GM19397 (cell line): ENCODE results near the gene RPS17.
A peak's percentile ranks its signal among the peaks of the same experiment; 100 is the strongest.
"Not testable (repeated sequence)": the region's sequence is repeated elsewhere in the genome, so short reads cannot be mapped to it uniquely, and the experiment has no call there.

ENCODE experiments used
- ATAC-seq: cut with Tn5 transposase; IDR thresholded peaks from one replicate; pipeline ENCODE4 v1.9.1; 2021; ENCODE audit warnings: mild to moderate bottlenecking, moderate library complexity; ENCODE audit not compliant: unreplicated experiment

RPS17 gene

DNA sequence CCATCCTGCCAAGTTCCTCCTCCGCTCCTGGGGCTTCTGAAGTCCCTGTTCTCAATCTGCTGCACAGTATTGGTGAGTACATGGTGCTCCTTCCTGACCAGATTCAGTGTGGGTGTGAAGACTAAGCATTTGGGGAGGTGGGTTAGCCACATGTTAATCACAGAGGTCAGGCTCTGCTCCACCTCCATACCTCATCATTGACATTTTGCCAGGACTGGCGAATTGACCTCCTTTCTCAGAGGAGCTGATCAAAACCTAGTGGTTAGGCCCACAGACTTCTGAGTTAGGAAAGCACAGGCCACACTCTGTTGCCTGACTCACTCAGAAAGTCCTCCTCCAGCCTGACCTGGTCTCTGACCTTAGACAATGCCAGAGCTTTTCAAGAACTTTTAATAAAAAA, 8.4 kb upstream of the RPS17 start:
- no peak for ATAC-seq

DNA sequence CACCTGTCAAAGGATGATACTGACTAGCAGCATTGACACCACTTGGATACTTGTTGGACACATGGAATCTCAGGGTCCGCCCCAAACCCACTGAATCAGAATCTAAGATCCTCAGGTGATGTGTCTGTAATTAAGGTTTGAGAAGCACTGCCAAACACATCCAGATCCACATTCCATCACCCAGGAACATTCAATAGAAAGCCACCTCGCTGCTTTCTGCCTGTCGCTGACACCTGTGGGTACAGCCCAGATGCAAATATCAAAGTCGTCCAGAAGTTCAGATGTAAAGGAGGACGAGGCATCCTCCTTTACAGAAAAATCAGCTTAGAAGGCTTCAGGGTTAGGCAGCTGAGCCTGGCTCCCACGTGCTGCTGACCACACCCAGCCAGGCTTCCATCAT, 5.2 kb upstream of the RPS17 start:
- no peak for ATAC-seq

DNA sequence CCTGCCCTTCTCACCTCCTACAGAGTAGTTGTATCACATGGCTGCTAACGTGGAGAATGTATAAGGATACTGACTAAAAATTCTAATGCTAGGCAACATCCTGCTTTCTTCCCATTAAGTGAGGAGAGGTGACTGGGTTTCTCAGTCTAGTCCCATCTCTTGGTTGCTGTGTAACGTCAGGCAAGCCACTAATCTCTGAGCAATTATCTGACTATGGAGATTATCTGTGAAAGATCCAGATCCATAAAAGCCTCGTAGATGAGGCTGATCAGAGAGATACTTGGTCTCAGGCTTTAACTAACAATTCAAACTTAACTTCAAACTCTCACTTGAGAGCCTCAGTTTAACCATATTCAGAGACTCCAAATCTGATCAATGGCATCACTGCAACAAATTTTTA, 4.7 kb upstream of the RPS17 start:
- ATAC-seq: no peak

DNA sequence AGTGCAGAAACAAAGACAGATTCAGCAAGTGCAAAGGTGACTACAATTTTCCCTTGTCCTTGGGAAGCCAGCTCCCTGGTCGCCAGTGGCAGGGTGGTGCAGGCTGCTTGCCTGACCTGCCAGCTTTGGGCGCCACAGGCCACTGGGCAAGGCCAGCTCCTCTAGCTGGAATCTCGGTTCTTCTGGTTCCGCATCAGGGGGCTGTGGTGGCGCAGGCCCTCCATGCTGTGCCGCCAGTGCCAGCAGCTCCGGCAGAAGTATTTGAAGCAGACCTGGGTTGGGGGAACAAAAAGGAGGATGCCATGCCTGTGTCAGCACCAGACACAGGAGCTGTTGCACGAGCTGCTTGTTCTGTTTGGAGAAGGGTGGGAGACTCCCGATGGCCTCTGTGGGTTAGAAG, 4.2 kb upstream of the RPS17 start:
- no peak for ATAC-seq

DNA sequence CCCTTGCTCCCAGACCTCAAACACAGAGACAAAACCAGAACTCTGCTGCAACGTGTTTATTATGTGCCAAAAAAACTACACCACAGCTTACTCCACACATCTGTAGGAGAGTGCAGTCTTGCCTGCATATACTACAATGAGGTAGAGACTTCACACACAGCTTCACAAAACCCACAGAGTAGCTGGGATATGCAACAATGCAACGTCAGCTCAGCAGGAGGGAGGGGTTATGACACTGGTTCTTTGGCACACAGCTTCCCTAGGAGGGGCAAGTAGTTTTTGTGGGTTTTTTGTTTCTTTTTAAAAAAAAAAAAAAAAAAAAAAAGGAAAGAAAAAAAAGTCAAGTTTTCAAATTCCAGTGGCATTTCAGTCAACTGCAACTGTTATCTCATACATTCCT, 2.9 kb upstream of the RPS17 start:
- ATAC-seq: no peak

DNA sequence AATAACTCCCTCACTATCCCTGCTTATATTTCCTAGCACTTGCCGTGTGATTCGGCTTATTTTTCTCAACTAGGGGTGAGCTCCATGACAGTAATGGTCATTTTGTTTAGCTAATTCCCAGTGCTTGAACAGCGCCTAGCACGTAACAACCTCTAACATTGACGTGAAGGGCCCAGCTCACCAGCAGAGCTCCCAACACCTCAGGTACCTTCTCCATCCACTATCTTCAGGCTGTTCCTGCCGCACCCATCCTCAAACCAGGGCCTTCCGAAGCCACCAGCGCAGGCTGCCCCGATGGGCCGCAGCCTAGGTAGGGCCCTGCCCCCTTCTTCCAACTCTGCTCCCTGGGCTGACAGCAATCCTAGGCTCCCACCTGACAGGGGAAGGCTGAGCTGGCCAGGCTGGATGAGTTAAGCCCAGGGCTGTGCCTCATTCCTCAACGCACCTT, 751 bp upstream of the RPS17 start:
- no peak for ATAC-seq

DNA sequence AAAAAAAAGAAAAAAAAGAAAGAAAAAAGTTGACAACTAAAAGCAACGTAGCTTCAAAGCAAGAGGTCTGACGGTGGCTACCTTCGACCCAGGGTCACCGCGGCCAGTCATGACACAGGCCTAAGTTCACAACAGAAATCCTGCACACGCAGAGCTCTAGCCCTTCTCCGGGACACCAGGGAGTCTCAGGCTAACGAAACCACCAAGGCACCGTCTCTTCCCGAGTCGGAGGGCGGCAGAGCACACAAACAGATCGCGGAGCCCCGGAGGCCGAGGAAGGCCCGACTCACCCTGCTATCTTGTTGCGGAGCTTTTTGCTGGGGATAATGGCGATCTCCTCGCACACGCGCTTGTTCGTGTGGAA, 584 bp downstream of the RPS17 start:
- no peak for ATAC-seq

DNA sequence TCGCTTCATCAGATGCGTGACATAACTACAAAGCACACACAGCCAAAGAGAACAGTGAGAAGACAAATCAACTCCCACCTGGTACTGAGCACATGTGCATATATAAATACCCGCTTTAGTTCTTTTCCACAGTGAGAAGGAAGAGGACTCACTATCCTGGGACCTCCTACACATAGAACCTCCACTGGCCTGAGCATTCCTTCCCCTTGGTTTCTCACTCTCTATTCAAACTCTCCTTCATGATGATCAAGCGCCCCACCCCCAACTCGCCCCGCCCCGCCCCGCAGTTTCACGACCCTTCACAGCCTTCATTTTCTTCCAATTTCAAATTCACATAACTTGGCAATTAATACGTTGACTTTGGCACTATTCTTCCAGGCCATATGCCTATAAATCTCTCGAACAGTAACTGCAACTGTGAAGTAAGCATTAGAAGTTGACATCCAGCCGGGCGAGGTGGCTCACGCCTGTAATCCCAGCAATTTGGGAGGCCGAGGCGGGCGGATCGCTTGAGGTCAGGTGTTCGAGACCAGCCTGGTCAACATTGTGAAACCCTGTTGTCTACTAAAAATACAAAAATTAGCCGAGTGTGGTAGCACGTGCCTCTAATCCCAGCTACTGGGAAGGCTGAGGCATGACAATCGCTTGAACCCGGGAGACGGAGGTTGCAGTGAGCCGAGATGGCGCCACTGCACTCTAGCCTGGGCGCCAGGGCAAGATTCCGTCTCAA, 1.1 kb downstream of the RPS17 start:
- no peak for ATAC-seq

DNA sequence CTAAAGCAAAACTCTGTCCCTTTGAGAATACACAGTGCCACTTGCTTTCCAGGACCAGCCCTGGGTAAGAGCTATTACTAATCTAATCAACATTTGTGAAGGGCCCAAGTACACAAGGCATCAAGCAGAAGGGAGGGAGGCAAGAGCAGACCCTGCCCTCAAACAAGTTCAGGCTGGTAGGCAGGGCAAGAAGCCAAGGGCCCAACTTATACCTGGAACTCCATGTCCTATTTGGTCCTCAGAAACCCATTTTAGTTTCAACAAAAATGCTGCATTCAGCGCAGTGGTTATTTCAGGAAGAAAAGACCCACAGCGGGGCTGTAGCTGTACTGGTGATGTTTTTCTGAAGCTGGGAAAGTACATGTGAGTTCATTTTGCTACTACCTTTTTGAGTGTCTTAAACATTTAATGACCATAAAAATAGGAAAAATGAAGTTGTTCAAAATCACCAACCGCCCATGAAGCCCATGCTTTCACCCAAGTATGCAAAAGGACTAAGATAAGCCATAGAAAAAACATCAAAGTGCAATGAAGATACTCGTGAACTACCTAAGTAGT, 2.8 kb downstream of the RPS17 start:
- no peak for ATAC-seq

DNA sequence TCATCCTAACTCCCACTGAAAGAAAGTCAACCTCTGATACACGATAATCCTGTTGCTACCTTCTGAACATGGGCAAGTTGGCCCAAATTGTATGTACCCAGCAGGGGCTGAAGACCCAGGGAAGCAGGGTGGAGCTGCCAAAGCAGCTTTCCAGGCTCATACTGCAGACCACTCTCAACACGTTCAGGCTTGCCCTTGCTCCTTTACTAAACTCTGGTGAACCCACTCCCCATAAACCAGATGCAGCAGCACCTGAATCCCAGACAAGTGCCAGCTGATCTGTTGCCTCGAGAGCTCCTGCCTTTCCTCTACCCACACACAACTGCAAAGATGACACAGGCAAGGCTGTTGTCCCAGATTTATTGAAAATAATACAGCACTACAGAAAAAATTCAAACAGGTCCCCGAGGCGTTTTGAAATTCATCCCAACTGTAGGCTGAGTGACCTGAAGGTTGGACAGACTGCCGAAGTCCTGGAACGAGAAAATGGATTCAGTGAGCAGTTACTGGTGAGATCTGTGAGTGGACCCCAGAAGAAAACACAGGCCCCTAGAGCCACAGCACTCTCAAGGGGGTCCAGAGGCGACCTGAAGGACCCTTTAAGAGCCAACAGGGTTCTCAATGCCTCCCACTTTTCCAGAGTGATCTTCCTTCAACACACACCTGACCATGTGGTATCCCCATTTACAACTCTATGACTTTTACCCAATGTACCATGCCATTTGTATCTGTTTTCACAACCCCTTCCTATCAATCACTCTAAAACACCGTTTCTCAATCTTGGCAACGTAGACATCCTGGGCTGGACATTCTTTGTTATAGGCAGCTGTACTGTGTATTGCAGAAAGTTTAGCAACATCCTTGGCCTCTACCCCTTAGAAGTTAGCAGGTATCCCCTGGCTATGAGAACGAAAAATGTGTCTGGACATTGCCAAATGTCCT, 3.6 kb downstream of the RPS17 start:
- ATAC-seq: no peak

DNA sequence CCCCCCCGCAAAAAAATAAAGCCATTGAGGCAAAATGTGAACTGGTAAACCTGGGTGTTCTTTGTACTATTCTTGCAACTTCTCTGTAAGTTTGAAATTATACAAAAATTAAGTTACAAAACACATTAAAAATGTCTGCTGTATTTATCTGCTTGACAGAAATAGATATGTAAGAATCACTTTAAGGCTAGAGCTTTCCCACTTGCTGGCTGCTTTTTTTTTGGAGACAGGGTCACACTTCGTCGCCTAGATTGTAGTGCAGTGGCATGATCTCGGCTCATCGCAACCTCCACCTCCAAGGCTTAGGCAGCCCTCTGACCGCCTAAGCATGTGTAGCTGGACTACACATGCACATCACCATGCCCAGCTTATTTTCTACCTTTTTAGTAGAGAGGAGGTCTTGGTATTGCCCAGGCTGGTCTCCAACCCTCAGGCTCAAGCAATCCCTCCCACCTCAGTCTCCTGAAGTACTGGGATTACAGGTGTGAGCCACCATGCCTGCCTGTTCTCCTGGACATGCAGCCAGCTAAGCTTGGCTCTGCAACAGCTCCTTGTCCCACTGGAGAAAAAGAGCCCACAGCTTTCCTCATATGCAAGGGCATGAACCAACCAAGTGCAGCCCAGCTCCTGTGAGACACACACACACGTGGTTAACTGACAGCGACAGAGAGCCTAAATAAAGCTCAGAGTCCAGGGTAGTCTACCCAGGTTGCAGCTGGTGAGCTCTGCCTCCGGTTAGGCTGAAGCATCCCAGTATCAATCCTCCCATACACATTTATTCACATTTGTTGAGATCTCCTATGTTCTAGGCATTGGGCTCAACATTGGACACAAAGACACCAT, 4.5 kb downstream of the RPS17 start:
- ATAC-seq: no peak

DNA sequence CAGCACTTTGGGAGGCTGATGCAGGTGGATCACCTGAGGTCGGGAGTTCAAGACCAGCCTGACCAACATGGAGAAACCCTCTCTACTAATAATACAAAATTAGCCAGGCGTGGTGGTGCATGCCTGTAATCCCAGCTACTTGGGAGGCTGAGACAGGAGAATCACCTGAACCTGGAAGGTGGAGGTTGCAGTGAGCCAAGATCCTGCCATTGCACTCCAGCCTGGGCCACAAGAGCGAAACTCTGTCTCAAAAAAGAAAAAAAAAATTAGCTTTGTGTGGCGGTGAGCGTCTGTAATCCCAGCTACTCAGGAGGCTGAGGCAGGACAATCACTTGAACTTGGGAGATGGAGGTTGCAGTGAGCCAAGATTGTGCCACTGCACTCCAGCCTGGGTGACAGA, 5.1 kb downstream of the RPS17 start:
- ATAC-seq: not testable (repeated sequence)

DNA sequence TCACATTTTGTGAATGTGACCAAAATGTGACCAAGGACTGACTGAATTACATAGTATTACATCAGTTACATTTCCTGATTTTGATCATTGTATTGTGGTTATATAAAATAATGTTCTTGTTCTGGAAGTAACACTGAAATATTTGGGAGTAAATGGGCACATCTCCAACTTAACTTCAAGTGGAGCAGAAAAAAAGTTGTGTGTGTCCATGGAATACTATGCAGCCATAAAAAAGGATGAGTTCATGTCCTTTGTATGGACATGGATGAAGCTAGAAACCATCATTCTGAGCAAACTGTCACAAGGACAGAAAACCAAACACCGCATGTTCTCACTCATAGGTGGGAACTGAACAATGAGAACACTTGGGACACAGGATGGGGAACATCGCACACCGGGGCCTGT, 5.8 kb downstream of the RPS17 start:
- not testable (repeated sequence) for ATAC-seq

DNA sequence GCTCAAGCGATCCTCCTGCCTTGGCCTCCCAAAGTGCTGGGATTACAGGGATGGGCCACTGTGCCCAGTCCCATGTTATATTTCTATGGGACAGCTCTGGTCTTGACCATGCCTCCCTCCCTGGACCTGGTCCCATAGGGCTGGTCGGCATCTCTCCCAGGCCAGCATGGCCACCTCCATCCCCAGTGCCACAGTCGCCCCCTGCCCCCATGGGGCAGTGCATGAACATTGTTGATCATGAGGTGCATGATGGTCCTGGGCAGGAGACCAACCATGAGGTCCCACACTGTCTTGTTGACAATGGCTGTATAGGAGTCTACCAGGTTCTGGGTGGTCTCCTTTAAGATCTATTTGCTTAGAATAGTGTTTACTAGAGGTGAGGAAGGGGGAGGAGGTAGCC, 6.5 kb downstream of the RPS17 start:
- ATAC-seq: no peak

DNA sequence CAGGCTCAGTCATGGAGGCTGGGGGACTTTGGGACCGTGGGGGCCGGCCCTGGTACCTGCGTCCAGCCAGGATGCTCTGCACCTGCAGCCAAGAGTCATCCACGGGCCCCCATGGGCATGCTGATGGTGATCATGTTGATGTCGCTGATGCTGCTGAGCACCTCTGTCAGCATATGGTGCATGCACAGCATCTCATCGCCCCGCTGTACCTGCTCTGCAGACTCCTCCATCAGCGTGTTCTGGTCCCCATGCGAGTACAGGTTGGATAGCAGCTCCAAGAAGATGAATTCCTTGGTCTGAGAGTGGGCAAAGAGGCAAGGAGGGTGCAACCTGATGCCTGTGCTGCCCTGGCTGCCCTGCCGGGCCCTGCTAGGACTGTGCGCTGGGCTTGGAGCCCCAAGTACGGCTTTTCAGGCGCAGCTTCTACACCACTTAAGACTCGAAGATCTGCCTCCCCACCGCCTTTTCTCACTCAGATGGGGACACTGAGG, 7.2 kb downstream of the RPS17 start:
- ATAC-seq: no peak

DNA sequence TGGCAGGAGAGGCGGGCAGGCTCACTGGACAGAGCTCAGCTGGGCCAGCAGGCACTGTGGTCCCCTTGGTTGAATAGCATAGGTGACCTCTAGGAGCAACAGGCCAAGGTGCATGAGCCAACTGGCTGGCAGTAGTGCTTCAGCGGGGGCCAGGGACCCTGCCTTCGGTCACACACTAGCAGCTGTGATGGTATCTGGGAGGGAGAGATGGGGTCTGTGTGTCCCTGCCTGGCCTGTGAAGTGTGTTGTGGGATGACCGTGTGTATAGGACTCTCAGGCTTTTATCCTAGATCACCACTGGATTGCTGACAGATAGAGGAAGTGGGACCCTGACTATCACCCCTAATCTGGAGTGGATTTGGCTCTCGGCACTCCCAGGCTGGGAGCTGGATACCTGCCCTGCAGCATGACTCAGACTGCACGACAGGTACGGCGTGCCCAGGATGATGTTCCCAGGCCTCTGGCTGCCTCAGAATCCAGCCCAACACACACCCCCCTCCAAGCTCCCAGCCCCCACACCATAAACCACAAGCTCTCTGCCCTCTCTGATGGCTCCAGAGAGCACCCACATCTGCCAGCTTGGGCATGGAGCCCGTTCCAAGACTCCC, 7.8 kb downstream of the RPS17 start:
- ATAC-seq: no peak

DNA sequence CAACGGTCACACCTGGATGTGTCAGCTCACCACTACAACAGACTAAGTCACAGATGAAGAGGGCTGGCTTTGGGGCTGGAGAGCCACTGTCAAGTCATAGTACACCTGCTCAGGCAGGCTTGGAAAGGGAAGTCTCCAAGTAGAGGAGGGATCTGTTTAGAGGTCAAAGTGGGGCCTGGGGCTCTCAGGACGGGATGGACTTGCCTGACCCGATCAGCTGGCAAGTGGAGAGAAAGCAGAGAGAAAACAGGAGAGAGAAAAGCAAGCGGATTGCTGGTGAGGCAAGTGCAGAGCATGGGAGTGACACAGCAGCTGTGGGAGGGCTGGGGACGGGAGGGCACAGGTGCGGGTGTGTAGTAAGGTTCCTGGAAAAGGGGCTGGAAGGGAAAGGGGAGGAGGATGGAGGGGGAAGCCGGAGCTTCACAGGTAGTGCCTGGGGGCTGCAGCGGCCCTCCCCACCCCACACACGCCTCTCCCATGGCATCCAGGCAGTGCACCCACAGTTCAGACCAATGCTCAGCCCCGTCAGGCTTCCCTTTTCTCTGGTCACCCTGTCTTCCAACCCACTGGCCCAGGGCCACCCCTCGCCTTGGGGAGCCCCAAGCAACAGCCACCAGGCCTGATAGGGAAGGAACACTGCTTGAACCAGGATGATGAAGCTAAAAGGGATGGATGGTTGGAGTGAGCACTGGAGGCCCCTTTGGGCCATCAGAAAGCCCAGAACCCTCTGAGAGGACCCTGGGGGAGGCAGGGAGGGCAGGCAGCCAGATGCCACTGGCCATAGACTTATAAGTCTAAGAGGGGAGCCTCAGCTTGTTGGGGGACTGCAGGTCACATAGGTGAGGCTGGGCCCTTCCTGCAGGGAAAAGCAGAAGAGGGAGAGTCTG, 8.5 kb downstream of the RPS17 start:
- ATAC-seq: no peak

DNA sequence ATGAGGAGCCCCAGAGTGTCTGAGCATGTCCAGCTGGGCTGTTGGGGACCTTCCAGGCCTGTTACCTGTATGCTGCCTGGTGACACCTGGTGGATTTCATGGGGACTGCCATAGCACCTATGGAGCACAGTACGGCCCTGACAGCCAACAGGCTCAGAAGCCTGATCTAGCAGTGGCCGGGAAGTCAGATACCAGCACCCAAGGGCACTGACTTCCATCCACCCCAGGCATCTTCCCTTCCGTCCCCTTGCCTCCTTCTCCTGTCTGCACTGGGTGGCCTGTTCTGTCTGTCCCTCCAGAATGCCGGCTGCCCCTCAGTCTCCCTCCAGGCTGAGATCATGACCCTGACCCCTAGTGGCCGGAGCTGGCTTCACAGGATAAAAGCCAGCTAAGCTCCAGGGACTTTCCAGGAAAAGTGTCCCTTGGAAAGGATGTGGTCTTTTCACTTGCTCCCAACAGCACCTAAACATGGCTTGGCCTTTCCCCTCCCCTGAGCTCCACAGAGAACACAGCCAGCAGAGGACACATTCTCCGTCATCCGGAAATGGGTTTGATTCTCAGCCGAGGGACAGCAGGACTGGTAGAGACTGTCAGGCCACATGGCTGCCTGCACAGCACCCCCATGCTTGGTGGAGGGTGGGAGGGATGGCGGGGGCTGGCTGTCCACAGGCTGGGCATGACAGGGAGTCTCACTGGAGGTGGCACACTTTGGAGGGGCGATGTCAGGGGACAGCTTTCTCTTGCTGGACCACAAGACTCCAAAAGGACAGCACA, 9.5 kb downstream of the RPS17 start:
- ATAC-seq: peak; percentile 87

DNA sequence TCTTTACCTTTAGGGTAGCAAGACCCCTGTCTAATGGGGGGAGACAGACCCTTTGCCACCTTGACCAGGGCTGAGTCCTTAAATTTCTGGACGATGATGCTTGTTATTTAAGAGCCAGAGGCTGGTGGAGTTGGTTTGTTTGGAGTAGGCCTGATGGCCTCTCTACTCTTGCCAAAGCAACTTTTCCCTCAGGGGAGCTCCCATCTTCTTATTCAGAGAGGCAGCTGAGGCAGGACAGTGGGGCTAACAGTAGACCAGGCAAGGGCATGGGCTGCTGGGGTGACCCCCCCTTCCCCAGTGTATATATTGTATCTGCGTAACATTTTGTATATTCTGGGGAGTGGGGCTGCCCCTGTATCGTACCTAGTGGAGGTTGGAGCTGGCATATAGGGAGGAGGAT, 10.3 kb downstream of the RPS17 start:
- ATAC-seq: no peak
